GM21360 (cell line): ENCODE data around the gene SSH2.
A peak's percentile ranks its signal among the peaks of the same experiment; 100 is the strongest.

Experiments
- ATAC-seq: cut with Tn5 transposase; IDR thresholded peaks from one replicate; pipeline ENCODE4 v1.9.1; 2021; ENCODE audit warnings: mild to moderate bottlenecking, moderate library complexity; ENCODE audit not compliant: unreplicated experiment

The SSH2 gene

GRCh38 chr17:29716566-29716965 lies 213.5 kb downstream of the SSH2 start:
- ATAC-seq = no peak

- no peak for ATAC-seq
These were observed 214.3 kb downstream of the SSH2 start for GRCh38 chr17:29715680-29716079.

GRCh38 chr17:29714146-29714545 lies 215.9 kb downstream of the SSH2 start:
- no peak for ATAC-seq

GRCh38 chr17:29713626-29714025 lies 216.4 kb downstream of the SSH2 start:
- no peak for ATAC-seq

GRCh38 chr17:29711588-29712385 lies 218.2 kb downstream of the SSH2 start:
- ATAC-seq = no peak

- ATAC-seq = no peak
These were observed 219.1 kb downstream of the SSH2 start for GRCh38 chr17:29710891-29711418.

- no peak for ATAC-seq
These were observed 219.5 kb downstream of the SSH2 start for GRCh38 chr17:29710520-29710884.

GRCh38 chr17:29709866-29710519 lies 220.0 kb downstream of the SSH2 start:
- ATAC-seq = no peak

GRCh38 chr17:29707212-29707571 lies 222.8 kb downstream of the SSH2 start:
- ATAC-seq = peak; percentile 13

- ATAC-seq = no peak
These were observed 224.0 kb downstream of the SSH2 start for GRCh38 chr17:29706045-29706431.

- no peak for ATAC-seq
These were observed 224.6 kb downstream of the SSH2 start for GRCh38 chr17:29705386-29705785.

- ATAC-seq = no peak
These were observed 230.7 kb downstream of the SSH2 start for GRCh38 chr17:29699283-29699682.

- no peak for ATAC-seq
These were observed 231.2 kb downstream of the SSH2 start for GRCh38 chr17:29698837-29699236.

- ATAC-seq = no peak
These were observed 231.8 kb downstream of the SSH2 start for GRCh38 chr17:29698019-29698777.

GRCh38 chr17:29697371-29697770 lies 232.7 kb downstream of the SSH2 start:
- ATAC-seq = no peak

GRCh38 chr17:29694918-29695563 lies 235.0 kb downstream of the SSH2 start:
- ATAC-seq = no peak

- ATAC-seq = no peak
These were observed 236.3 kb downstream of the SSH2 start for GRCh38 chr17:29693751-29694150.

- no peak for ATAC-seq
These were observed 242.4 kb downstream of the SSH2 start for GRCh38 chr17:29687596-29687995.

- ATAC-seq = no peak
These were observed 242.9 kb downstream of the SSH2 start for GRCh38 chr17:29686993-29687590.

GRCh38 chr17:29683481-29683880 lies 246.5 kb downstream of the SSH2 start:
- no peak for ATAC-seq

- ATAC-seq = no peak
These were observed 247.0 kb downstream of the SSH2 start for GRCh38 chr17:29682987-29683386.
